Measurements from ENCODE around the gene ITGAD.
"Not testable (repeated sequence)": the region's sequence is repeated elsewhere in the genome, so short reads cannot be mapped to it uniquely, and the experiment has no call there.

ITGAD gene

DNA sequence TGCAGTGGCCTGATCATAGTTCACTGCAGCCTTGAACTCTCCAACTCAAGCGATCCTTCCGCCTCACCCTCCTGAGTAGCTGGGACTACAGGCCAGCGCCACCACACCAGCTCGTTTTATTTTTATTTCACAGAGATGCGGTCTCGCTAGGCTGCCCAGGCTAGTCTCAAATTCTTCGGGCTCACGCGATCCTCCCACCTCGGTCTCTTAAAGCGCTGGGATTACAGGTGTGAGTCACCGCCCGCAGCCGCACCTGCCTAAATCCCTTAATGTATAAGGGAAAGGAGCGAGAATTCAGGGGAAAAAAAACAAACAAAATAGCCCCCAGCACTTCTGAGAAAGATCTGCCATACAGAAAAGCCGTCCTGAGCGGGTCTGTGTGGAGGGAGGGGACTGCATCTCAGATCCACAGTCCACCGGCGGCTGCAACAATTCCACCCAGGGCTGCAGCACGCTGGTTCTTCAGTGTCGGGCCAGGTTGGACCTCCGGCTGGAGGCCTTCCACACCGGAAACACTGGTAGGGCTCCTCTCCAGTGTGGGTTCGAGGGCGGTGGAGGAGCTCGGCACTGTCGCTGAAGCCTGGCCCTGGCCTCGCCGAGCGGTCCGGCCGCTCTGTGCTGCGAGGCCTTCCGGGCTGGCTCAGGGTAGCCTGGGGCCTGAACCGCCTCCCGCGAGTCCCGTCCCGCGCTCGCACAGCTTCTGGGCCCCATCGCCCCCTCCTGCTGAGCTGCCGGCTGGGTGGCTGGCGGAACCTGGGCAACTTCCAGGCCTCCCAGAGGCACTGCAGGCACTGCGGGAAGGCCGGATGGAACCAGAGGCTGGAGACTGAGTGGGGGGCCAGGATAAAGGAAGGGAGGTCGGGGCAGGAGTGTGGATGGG lies 42.4 kb downstream of the ITGAD start:
- no peak for DNase-seq

DNA sequence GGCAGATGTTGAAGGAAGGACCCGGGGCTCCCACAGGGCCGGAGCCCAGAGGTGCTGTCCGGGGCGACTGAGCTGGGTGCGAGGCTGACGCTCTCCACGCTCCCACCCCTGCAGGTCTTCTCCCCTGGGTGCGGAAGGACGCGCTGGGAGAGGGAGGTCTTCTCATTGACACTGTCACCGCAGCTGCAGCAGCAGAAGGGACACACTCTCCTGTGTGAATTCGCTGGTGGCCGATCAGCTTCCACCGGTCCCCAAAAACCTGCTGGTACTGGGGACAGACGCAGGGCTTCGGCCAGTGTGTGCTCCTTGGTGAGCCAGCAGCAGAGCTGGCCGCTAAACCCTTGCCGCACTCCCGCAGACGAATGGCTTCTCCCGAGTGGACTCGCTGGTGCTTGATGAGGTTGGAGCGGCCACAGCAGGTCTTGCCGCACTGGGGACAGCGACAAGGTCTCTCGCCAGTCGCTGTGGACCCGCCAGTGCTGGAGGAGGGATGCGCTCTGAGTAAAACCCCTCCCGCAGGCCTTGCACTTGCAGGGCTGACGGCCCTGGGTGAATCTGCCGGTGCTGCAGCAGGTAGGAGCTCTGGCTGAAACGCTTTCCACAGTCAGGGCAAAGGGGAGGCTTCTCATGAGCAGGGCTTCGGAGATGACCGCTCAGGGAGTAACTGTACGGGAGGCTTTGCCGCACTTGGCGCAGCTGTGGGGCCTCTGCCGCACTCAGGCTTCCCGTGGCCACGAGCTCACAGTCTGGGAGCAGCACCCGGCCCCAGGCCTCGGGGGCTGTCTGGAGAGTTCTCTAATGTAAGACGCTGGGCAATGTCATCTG lies 43.3 kb downstream of the ITGAD start:
- DNase-seq, result no peak

DNA sequence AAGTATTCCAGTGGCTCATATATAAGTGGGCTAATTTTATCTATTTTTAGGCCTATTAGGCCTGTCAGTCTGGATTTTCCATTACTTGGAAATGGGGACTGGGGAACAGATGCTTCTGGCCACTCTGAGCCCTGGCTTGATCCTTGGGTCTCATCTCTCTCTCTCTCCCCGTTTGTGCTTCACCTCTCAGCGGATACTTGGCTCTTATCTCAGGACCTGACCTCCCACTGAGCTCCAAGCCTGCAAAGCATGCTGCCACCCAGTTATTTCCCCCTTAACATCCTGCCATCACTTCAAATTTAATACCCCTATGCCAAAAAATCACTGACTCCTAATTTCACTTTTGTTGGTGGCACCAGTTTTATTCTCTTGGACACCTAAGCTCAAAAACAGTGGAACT lies 45.3 kb downstream of the ITGAD start:
- no peak for DNase-seq

DNA sequence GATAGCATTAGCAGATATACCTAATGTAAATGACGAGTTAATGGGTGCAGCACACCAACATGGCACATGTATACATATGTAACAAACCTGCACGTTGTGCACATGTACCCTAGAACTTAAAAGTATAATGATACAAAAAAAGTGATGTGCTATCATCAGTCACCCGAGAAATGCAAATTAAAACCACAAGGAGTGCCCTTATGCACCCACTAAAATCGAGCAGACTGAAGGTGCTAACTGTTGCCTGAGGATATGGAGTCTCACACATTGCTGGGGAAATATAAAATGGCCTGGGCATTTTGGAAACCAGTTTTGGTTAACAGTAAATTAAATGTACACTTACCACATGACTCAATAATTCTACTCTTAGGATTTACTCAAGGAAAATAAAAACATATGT lies 45.9 kb downstream of the ITGAD start:
- not testable (repeated sequence) for DNase-seq

DNA sequence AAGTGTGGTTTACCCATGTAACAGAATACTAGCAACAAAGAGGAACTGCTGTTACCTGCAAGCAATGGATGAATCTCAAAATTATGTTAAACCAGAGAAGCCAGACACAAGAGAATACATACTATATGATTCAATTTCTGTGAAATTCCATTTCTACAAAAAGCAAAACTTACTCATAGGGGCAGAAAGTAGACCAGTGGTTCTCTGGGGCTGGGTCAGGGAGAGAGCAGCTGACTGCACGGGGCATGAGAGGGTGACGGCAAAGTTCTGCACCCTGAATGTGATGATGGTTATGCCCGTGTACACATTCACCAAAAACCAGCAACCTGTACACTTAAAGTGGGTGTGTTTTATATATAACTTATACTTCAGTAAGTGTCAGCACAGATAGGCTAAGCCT lies 46.4 kb downstream of the ITGAD start:
- no peak for DNase-seq

DNA sequence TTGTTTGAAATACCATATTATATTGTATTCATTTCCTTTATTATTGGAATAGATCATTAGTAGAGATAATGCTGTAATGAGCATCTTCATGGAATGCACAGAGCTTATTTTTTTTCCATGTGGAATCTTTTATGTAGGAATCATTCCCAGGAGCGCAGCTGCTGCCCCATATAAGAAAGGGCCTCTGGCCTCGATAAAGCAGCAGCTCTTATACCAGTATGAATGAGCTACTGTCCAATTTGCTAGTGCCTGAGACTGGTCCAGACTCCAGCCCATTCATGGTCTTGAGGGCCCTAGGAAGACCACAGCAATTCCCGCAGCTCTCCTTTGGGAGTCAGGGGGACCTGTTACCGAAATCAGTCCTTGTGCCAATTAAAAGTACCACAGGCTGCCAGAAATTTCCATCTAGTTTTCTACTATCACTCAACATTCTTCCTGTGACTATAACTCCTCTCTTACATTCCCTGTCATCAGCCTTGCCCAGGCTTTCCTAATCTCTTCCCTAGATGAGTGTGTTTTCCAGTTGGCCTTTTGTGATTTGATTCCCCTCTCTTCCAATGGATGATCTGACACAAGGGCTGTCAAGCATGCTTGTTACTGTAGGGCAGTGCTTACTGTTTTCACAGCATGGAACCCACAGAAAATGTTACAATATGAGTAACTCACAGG lies 47.5 kb downstream of the ITGAD start:
- DNase-seq, result no peak

DNA sequence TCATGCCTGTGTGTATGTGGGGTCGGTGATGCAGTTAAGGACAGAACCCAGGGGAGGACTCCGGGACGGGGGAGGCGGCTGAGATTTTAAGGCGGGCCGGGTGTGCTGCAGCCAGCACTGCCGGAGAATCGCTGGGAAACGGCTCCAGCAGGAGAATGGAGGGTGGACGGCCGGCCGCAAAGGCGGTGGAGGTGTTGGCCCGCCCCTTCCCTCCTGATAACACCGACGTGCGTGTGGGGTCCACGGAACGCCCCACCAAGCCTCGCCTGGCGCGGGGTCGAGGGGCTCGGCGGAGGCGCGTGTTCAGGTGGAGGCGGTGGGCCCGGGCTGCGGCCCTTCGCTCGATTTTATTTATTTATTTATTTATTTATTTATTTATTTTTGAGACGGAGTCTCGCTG lies 48.8 kb downstream of the ITGAD start:
- no peak for DNase-seq

DNA sequence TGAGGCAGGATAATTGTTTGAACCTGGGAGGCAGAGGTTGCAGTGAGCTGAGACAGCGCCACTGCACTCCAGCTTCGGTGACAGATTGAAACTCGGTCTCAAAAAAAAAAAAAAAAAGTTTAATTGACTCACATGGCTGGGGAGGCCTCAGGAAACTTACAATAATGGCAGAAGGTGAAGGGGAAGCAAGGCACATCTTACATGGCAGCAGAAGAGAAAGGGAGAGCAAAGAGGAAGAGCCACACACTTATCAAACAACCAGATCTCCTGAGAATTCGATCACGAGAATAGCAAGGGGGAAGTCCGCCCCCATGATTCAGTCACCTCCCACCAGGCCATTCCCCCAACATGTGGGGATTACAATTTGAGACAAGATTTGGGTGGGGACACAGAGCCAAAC lies 52.8 kb downstream of the ITGAD start:
- DNase-seq, result not testable (repeated sequence)

DNA sequence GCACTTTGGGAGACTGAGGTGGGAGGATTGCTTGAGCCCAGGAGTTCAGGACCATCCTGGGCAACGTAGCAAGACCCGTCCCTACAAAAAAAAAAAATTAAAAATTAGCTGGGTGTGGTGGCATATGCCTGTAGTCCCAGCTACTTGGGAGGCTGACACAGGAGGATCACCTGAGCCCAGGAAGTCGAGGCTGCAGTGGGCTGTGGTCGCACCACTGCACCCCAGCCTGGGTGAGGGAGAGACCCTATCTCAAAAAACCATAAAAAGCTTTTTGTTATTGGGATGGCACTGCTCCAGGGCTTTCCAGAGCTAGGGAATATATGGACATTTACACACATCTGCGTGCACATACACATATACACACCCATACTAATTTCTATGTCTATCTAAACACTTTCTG lies 58.1 kb downstream of the ITGAD start:
- no peak for DNase-seq

DNA sequence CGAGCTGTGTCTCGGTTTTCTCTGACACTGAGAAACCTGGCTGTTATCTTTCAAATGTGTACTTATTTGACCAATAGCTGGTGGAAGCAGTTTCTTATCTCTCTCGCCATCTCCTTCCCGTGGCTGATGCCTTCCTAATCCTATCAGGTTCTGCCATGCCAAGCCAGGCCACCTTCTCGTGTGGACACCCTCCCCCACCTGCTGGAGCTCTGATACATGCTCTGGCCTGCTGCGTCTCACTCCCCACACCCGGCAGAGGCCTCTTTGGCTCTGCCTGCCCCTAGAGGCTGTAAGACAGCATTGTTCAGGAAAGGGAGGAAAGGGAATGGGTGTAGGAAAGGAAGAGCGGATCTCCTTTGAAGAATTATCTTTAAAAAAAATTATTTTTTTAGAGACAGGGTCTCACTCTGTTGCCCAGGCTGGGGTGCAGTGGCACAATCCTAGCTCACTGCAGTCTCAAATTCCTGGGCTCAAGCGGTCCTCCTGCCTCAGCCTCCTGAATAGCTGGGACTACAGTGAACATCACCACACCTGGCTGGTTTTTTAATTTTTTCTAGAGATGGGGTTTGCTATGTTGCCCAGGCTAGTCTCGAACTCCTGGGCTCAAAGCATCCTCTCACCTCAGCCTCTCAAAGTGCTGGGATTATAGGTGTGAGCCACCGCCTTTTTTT lies 58.7 kb downstream of the ITGAD start:
- no peak for DNase-seq

DNA sequence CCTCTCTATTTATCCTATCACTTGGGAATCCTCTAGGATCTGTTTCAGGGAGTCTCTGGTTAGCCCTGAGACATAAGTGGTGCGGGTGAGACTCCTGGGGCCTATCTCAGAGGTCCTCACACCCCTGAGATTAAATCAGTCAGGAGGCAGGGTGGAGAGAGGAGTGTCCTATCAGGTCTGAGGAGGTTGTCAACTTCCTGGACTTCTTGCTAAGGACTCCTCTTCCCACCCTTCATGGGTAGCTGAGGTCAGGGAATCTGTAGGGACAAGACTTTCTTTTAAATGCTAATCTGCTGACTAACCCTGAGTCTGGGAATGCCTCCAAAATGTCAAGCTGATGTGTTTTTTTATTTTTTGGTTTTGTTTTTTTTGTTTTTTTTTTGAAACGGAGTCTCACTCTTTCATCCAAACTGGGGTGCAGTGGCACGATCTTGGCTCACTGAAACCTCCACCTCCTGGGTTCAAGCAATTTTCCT lies 59.5 kb downstream of the ITGAD start:
- no peak for DNase-seq

DNA sequence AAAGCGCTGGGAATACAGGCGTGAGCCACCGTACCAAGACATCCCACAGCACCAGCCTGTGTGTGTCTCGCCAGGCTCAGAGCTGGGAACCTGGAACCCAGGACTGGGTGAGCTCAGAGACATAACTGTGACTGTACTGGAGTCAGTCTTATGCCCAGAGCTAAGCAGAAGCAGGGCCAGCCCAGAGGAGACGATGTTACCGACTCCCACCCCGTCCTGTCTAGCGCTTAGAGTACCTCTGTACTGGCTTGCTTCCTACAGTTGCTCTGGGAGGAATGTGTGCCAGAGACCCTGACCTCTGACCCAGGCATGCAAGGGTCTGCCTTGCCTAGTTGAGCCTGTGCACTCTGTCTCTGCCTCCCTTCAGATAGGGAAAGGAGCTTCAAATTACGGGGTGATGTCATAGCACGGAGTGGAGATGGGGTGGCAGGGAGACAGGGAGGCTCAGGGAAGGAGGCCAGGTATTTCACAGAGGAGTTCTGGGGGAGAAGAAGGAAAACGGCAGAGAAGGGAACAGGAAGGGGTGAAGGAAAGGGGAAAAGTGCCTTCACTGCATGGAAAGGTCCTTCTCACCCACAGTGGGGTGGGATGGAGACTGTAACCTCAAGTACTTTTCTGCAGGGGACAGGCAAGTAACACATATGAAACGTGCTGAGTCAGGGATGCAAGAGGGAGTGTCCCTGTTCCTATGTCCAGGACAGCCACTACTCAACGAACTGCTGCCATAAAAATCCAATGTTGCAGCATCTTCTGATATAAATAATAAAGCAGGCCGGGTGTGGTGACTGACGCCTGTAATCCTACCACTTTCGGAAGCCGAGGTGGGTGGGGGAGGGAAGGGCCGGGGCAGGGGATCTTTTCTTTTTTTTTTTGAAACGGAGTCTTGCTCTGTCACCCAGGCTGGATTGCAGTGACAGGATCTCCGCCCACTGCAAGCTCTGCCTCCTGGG lies 60.4 kb downstream of the ITGAD start:
- no peak for DNase-seq

DNA sequence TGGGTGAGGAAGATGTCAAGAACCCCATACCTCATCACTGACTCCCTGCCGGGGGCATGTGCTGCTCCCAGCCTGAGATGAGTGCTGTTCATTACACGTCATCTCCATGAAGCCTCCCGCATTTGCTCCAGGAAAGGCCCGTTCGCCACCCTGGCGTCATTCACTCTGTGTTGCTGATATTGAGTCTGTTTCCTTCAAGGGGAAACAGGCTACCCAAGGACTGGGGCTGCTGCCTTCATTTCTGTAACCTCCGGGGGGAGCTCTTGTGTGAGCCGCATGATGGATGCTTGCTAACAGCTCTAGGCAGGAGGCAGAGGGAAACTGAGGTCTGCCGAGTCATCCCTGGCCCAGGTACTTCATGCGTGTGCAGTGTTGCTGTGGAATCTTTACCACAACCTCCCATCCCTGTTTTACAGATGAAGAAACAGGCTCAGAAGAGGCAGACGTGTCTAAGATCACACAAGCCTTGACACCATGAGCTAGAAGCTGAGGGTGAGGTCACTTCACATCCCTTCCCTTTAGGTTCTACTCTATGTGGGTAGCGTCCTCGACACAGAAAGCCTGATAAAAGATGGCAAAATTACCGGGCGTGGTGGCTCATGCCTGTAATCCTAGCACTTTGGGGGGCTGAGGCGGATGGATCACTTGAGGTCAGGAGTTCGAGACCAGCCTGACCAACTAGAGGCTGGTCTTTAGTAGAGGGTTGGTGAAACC lies 62.6 kb downstream of the ITGAD start:
- DNase-seq, result peak; percentile 39

DNA sequence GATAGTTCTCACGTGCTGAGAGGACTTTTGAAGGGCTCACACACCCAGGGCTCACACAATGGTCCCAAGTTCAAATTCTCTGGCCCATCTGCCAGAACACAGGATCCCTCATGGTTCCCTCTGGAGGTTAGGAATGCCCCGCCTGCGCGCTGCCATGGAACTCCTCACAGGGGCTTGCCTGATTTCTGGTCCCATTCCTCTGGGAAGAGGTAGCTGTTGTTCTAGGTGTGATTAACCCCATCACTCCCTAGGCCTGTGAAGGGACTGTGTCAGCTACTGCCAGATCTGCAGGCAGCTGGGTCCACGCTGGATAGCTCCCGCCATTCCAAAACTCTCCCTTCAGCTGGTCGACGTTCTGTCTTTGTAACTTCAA lies 63.8 kb downstream of the ITGAD start:
- DNase-seq, result no peak

DNA sequence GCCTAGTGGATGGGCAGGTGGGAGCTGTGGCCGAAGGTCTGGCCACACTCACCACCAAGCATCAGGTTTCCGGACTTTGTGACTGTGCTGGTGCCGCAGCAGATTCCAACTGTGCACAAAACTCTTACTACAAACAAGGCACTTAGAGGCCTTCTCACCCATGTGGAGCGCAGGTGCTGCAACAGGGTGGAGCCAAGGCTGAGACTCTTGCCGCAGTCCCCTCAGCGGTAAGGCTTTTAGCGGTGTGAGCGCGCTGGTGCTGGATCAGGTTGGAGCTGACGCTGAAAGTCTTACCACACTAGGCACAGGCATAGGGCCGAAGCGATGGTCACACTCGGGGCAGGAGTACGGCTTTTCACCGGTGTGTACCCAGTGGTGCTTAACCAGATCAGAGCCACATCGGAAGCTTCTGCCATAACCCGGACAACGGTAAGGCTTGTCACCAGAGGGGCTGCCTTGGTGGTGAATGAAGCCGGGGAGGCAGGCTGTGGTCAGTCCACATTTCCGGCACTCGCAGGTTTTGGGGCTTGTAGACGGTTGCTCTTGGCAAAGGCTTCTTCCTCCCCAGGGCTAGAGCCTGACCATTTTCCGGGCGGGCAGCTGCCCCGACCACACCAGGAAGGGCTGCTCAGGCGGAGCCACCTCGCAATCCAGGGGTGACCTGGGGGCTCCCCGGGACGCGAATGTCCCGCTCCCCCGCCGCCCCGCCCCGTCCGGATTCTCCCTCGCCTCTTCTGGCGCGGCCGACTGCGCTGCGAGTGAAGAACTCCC lies 65.1 kb downstream of the ITGAD start:
- DNase-seq, result peak; percentile 71

DNA sequence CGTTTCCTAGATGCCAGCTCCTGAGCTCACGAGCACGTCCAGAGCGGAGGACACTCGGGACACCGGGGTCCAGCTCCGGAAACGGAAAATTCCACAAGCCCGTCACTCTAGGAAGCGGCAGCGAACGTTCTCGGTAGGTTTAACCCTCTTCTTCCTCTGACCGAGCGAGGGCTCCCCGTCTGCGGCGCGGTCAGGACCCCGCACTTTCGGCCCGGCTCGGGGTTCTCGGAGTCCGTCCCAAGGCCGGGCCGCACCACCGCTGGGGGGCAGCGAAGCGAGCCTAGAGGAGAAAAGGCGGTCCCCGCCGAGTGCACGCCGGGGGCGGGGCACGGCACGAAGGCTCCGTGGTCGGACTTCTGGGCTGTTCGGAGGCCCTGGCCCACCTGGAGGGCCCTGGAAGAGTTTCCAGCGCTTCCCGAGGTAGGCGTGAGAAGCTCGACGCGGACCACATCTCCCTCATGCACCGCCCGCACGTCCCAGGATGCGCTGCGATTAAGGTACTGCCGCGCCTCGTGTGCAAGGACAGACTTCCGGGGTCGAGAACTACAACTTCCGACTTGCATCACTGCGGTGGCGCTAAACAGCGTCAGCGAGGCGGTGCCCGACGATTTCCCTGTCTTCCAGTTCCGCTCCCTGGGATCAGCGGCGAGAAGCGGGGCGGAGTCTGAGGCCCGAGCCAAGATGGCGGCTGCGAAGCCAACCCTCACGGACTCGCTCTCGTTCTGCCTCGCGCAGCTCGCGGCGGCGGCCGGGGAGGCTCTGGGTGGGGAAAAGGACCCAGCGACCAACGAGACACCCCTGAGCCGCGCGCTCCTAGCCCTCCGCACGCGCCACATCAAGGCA lies 65.9 kb downstream of the ITGAD start, which contains the start of gene ARMC5:
Gene ARMC5 (plus strand): TSS at position 658 of the 843 bp plus-strand sequence. CDS start 24 bp downstream, at position 682.
- peak; percentile 98 for DNase-seq

DNA sequence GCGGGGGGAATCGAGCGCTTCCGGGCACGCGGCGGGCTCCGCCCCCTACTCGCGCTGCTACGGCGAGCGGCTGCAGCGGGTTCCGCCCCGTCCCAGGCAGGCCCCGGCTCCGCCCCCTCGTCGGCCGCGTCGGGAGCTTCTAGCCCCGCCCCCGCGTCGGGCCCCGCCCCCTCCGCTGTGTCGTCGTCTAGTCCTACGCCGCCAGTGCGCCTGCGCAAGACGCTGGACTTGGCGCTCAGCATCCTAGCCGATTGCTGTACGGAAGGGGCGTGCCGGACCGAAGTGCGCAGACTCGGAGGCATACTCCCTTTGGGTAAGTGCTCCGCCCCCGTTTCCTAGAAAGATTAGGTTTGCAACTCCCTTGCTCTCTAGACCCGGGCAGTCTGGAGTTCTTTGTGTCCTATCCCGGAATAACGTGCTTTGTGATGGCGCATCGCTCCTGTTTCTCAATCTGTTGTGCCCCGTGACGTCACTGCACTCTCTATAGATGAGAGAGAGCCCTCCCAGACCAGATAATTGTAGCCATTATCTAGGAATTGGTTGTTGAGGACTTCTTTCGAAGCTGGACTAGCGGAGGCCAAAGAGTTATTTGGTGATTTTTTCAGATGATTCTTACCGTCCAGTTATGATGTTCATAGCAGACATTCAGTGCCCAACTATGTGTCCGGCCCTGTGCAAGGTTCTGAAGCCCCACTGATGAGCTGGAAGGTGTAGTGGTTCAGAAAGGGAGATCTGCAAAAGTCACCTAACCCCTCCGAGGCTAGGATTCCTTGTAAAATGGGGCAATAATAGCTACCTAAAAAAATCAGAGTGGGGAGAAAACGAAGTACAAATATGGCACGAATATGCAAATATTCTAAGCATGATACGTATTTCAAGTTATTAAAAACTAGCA lies 66.8 kb downstream of the ITGAD start:
- peak; percentile 99 for DNase-seq

DNA sequence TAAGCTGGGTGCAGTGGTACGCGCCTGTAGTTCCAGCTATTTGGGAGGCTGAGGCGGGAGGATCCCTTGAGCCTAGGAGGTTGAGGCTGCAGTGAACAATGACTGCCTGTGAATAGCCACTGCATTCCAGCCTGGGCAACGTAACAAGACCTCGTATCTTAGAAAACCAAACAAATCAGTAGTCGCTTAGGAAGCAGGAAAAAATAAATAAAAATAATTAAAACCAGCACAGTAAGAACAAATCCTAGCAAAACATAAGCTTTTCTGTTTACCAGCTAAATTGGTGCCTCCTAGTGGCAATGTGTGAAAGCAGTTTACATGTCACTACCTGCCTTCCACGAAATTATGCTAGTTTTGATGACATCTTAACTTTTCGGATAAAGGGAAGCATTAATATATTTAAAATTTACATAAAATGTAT lies 67.5 kb downstream of the ITGAD start:
- peak; percentile 70 for DNase-seq

All from CD4-positive, alpha-beta T cell treated with Interleukin-17A for 1 hour (primary cell).